ENCODE results near the gene BCAM.
"Not testable (repeated sequence)": the region's sequence is repeated elsewhere in the genome, so short reads cannot be mapped to it uniquely, and the experiment has no call there.

BCAM gene

GRCh38 chr19:44808463-44809371, at the start of gene BCAM:
Gene BCAM (plus strand): TSS chr19:44809103. CDS start chr19:44809125, 22 bp downstream.
- peak in 8 of 14 donors; percentile 3 to 67 (median 25) for DNase-seq

GRCh38 chr19:44762038-44762437, 46.9 kb upstream of the BCAM start:
- DNase-seq: no peak

DNA sequence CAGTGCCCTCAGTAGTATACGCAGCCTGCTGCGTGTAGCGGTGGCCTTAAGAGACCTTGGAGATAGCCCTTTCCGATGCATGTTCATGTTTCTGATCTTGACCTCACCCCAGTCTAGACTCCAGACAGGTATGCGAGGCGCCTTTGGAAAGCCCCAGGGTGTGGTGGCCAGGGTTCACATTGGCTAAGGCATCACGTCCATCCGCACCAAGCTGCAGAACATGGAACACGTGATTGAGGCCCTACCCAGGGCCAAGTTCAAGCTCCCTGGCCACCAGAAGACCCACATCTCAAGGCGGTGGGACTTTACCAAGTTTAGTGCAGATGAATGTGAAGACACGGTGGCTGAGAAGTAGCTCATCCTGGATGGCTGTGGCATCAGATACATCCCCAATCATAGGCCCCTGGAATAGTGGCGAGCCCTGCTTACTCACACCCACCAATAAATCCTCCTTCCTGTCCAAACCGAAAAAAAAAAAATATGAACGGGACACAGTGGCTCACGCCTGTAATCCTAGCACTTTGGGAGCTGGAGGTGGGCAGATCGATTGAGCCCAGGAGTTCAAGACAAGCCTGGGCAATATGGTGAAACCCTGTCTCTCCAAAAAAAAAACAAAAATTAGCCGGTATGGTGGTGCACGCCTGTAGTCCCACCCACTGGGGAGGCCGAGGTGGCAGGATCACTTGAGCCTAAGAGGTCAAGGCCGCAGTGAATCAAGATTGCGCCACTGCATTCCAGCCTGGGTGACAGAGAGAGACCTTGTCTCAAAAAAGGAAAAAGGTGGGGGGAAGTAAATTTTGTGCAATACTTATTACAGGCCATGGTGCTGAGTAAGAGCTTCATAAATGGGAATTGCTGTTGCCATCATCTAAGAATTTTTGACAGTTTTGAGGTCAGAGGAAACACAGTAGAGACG, 43.6 kb upstream of the BCAM start:
- no peak for DNase-seq

DNA sequence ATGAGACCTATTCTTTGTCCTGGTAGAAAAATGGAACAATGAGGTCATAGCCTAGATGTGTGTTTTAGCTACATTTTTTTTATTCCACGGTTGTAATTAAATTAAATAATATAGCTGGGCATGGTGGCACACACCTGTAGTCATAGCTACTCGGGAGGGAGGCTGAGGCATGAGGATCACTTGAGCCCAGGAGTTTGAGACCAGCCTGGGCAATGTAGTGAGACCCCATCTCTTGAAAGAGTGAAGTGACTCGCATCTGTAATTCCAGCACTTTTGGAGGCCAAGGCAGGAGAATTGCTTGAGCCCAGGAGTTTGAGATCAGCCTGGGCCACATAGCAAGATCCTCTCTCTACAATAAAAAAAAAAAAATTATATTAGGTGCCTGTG, 43.0 kb upstream of the BCAM start:
- DNase-seq: no peak

DNA sequence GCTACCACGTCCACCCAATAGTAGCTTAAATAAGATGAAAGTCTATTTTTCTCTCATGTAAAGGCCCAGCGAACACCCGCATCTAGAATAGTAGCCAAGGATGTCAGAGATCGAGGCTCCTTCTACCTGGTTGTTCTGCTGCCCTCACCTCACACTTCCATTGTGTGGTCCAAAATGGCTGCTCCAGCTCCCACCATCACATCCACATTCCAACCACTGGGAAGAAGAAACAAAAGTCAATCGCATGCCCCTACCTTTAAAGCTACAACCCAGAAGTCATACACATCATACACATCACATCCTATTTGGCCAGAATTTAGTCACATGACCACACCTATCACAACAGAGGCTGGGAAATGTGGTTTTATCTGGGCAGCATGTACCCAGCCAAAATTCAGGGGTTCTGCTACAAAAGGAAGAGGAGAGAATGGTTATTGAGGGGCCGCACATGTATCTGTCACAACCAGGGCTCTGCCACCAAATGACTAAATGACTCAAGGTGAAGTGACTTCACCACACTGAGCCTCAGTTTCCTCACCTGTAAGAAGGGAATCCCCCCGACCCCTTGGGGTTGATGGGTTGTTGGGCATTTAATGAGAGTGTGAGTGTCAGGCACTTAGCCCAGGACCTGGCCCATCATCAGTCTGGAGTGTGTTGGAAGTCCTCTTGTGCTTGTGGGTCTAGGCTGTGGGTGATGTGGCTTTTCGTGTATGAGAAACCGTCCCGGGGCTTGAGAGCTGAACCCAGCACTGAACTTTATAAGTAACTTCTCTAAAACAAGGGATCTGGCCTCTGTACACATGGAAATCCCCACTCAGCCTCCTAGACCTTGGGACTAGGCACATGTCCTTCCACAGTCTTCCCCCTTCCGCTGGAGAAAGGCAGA, 41.4 kb upstream of the BCAM start:
- no peak for DNase-seq

GRCh38 chr19:44770550-44771257, 38.2 kb upstream of the BCAM start:
- DNase-seq: peak in 12 of 14 donors; percentile 3 to 63 (median 30)

DNA sequence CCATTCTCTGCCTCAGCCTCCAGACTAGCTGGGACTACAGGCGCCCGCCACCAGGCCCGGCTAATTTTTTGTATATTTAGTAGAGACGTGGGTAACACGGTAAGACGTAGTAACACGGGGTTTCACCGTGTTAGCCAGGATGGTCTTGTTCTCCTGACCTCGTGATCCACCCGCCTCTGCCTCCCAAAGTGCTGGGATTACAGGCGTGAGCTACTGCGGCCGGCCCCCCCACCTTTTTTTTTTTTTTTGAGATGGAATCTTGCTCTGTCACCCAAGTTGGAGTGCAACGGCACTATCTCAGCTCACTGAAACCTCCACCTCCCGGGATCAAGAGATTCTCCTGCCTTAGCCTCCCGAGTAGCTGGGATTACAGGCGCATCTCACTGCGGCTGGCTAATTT, 36.8 kb upstream of the BCAM start:
- DNase-seq: not testable (repeated sequence)

- no peak for DNase-seq
Measured at GRCh38 chr19:44772959-44773358, 35.9 kb upstream of the BCAM start.

DNA sequence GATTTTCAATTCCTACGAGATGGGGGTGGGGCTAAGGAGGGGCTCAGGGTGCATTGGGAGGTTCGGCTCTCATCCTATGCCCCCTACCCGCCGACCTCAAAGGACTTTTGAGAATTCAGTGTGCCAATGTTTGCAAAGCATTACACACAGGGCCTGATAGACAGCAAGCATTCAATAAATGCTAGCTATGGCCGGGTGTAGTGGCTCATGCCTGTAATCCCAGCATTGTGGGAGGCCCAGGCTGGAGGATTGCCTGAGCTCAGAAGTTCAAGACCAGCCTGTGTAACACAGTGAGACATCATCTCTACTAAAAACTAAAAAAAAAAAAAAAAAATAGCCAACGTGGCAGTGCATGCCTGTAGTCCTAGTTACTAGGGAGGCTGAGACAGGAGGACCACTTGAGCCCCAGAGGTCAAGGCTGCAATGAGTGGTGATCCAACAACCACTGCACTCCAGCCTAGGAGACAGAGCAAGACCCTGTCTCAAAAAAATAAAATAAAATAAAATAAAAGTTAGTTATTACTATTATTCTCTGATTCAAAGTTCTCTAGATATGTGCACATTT, 33.1 kb upstream of the BCAM start:
- no peak for DNase-seq

DNA sequence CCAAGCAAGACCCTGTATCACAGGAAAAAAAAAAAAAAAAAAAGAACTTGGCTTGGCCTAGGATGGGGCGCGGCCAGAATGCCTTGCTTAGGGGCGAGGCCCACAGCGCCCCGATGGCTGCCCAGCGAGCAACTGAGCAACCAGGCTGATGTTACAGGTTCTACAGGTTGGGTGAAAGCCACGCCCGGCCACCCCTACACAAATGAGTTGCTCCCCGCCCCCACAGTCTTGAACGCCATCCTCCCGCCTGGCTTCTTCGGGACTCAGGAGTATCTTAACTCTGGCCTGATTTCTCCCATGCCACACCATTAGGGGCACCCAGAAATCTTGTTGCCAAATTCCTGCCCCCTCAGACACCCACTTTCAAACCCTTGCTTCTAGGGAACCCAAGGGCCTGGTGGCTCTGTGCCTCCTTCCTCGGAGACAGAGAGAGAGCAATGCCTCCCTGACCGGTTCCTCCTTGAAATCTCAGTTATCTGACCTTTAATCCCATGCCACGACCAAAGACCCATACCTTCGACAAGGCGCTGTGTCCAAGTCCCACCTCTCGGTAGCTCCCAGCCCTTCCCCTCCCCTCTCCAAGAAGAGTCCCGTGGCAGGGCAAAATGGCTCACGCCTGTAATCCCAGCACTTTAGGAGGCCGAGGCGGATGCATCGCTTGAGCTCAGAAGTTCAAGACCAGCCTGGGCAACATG, 32.4 kb upstream of the BCAM start:
- DNase-seq: no peak

DNA sequence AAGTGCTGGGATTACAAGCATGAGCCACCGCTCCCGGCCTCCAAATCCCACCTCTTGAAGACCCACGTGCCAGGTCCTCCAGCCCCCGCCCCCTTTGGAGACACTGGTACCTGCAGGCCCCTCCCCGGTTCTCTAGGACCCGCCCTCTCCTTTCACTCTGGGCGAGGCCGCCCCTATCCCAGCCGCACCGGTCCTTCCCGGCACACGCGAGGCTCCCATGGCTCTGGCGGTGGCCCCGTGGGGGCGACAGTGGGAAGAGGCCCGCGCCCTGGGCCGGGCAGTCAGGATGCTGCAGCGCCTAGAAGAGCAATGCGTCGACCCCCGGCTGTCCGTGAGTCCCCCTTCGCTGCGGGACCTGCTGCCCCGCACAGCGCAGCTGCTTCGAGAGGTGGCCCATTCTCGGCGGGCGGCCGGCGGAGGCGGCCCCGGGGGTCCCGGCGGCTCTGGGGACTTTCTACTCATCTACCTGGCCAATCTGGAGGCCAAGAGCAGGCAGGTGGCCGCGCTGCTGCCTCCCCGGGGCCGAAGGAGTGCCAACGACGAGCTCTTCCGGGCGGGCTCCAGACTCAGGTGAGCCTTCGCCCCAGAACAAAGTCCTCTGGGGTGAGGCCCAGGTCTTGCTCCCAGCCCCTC, 31.1 kb upstream of the BCAM start, which contains the start of gene CBLC:
CBLC (plus strand) TSS at position 176 of the 633 bp plus-strand sequence; CDS start at position 218, 42 bp downstream.
- no peak for DNase-seq

DNA sequence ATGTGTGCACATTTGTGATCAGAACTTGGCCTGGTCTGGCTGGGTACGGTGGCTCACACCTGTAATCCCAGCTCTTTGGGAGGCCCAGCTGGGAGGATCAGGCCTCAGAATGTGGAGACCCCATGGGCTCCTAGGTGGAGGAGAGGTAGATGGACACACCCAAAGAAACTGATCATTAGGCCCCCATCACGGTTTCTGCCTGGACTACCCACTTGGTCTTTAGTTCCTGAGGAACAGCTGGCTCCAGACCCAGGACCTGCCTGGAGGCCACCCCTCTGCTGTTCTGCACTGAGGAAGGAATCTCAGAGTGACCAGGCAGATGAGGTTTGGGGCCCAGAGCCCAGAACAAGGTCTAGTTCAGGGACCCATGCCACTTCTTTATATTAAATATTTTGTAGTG, 29.8 kb upstream of the BCAM start:
- no peak for DNase-seq

DNA sequence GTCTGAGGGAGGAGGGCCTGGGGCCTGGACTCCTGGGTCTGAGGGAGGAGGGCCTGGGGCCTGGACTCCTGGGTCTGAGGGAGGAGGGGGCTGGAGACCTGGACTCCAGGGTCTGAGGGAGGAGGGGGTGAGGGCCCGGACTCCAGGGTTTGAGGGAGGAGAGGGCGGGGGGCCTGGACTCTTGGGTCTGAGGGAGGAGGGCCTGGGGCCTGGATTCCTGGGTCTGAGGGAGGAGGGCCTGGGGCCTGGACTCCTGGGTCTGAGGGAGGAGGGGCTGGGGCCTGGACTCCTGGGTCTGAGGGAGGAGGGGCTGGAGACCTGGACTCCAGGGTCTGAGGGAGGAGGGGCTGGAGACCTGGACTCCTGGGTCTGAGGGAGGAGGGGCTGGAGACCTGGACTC, 27.2 kb upstream of the BCAM start:
- not testable (repeated sequence) for DNase-seq

DNA sequence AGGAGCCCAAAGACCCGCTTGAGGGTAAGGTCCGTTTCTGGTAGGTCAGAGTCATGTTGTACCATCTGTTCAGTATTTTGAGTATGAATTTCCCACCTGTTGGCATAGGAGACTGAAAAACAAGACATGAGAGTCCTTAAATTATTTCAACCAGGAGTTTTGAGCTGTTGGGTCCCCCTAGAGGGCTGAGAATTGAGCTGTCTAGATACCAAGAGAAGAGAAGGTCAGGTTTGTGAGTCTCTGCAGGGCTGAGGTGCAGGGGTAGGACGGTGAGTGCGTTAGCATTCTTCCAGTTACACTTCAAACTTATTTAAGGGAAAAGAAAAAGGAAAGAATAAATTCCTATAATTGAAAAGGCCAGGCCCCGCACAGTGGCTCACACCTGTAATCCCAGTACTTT, 26.2 kb upstream of the BCAM start:
- no peak for DNase-seq

GRCh38 chr19:44783545-44783944, 25.4 kb upstream of the BCAM start:
- DNase-seq: no peak

DNA sequence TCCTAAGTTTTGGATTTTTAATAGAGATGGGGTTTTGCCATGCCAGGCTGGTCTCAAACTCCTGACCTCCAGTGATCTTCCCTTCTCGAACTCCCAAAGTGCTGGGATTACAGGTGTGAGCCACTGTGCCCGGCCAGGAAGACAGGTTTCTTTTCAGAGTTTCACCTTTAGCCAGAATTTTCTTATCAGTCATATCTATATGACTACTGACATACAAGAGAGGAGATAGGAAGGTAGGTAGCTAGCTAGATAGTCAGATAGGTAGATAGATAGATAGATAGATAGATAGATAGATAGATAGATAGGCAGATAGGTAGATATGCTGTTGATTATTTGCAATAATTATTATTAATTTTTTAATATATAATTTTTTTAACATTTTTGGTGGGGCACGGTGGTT, 23.6 kb upstream of the BCAM start:
- DNase-seq: no peak

DNA sequence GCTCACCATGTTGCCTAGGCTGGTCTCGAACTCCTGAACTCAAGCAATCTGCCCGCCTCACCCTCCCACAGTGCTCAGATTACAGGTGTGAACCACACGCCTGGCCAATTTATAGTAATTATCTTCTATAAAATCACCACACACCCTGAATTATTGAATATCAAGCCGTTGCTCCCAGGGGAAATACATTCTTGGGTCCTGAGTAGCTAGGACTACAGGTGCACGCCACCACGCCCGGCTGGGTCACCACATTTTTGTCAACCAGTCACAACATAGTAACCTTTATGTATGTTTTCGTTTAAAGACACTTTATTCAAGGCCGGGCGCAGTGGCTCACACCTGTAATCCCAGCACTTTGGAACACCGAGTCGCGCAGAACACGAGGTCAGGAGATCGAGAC, 22.9 kb upstream of the BCAM start:
- no peak for DNase-seq

DNA sequence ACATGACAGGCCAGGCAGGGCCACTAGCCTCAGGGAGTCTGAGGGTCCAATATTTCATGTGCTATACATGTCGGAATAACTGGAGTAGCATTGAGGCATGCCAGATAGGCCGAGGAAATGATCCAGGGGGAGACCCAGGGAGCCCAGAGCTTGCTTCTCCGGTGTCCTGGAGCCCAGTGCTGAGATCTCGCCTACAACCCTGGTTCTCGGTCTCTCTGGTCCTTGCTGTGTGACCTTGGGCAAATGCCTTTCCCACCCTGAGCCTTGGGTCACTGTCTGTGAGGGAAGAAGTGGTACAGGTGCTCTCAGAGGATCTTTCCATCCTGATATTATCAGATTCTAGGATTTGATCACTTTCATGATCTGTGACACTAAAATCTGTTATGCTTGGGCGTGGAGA, 19.9 kb upstream of the BCAM start:
- no peak for DNase-seq

- DNase-seq: no peak
Measured at GRCh38 chr19:44789943-44790483, 18.9 kb upstream of the BCAM start.

- DNase-seq: no peak
Measured at GRCh38 chr19:44792281-44792680, 16.6 kb upstream of the BCAM start.
